Sigmoid colon (tissue), 3 donors: ENCODE results near the gene PCDHGA1.

Experiments
- CTCF ChIP-seq, 4 experiments: fragments of 450-650 bp in 3 of 4; fragments of 200-600 bp in 1 of 4; IDR thresholded peaks; one replicate each; pipeline ENCODE4 v1.5.1; 2016 to 2019; ENCODE audit warnings: antibody characterized with exemption in 4 of 4, mild to moderate bottlenecking in 3 of 4, moderate library complexity in 2 of 4
- POLR2A ChIP-seq, 2 donors: fragments of 450-650 bp; IDR thresholded peaks; one replicate each; pipeline ENCODE4 v1.6.1; 2016; ENCODE audit warnings: antibody characterized with exemption in 2 of 2, mild to moderate bottlenecking in 2 of 2, moderate library complexity in 2 of 2

GRCh38 chr5:141490771-141491170, 160.5 kb downstream of the PCDHGA1 start:
- TF ChIP-seq CTCF (IDR thresholded peaks at IDR 0.05) (no peak), POLR2A (IDR thresholded peaks at IDR 0.05) (no peak)
